IMR-90 (cell line): ENCODE data around the gene SRP54. TPM values are rescaled to one million over a fixed set of nuclear protein-coding genes. Genes with fewer than 3 reads are reported as not detected.

Experiments
- ATAC-seq: fragments of 200-7000 bp; cut with Tn5 transposase; 2 replicates; pipeline ENCODE4 v1.9.1; 2020; ENCODE audit warnings: low read depth, mild to moderate bottlenecking, moderate library complexity
- BruUV-seq: library from RNA; stranded (reverse); fragments of 400-500 nt; replicated peaks from 2 replicates; lab custom pipeline; 2021; lab: Mats Ljungman, UMichigan
- CTCF ChIA-PET: fragments of 300-600 bp; formaldehyde crosslinking; extraction: SDS; loops from one replicate; lab custom pipeline; 2021; ENCODE audit warnings: antibody characterized with exemption; lab: Yijun Ruan, JAX
- POLR2A ChIA-PET: fragments of 300-600 bp; sonication (Branson Sonifier 250); formaldehyde crosslinking; loops from one replicate; lab custom pipeline; 2022; ENCODE audit warnings: antibody characterized with exemption; ENCODE audit not compliant: unreplicated experiment; lab: Charles Lee
- DNase-seq: peaks from one replicate; pipeline ENCODE4 v3.0.0; 2013
- H2AFZ ChIP-seq: replicated peaks from 2 replicates; pipeline ENCODE3; 2013; ENCODE audit warnings: low read length, mild to moderate bottlenecking; ENCODE audit not compliant: poor library complexity
- H2AK5ac ChIP-seq: 2 replicates; pipeline ENCODE4 v1.6.1; 2013; ENCODE audit warnings: low read depth, low read length, inconsistent platforms
- H2AK9ac ChIP-seq: replicated peaks from 2 replicates; pipeline ENCODE3; 2013; ENCODE audit warnings: mild to moderate bottlenecking, low read depth, low read length, moderate library complexity; ENCODE audit not compliant: poor library complexity
- H2BK120ac ChIP-seq: 2 replicates; pipeline ENCODE4 v1.6.1; 2013; ENCODE audit warnings: low read depth, low read length, inconsistent platforms
- H2BK15ac ChIP-seq: 3 replicates; pipeline ENCODE4 v1.6.1; 2013; ENCODE audit warnings: low read depth, low read length, inconsistent platforms
- H2BK20ac ChIP-seq: 2 replicates; pipeline ENCODE4 v1.6.1; 2013; ENCODE audit warnings: low read depth, mild to moderate bottlenecking, inconsistent platforms, low read length, moderate library complexity
- H2BK5ac ChIP-seq: 2 replicates; pipeline ENCODE4 v1.6.1; 2013; ENCODE audit warnings: mild to moderate bottlenecking, low read depth, low read length, inconsistent platforms; ENCODE audit not compliant: poor library complexity, severe bottlenecking
- H3K14ac ChIP-seq: replicated peaks from 2 replicates; pipeline ENCODE4 v1.6.1; 2013; ENCODE audit warnings: low read depth, low read length, inconsistent platforms
- H3K18ac ChIP-seq: 2 replicates; pipeline ENCODE4 v1.6.1; 2013; ENCODE audit warnings: low read depth, low read length, control low read depth
- H3K23ac ChIP-seq: 2 replicates; pipeline ENCODE4 v1.6.1; 2013; ENCODE audit warnings: low read depth, low read length, inconsistent platforms
- H3K27ac ChIP-seq: 2 replicates; pipeline ENCODE4 v1.5.1; 2013; ENCODE audit warnings: mild to moderate bottlenecking, control low read depth, low read length; ENCODE audit not compliant: insufficient read depth
- H3K27me3 ChIP-seq: 2 replicates; pipeline ENCODE4 v1.6.1; 2013; ENCODE audit warnings: low read length; ENCODE audit not compliant: control insufficient read depth, insufficient read depth
- H3K36me3 ChIP-seq: 2 replicates; pipeline ENCODE4 v1.6.1; 2013; ENCODE audit warnings: low read length, mixed read lengths; ENCODE audit not compliant: control insufficient read depth, insufficient read depth
- H3K4ac ChIP-seq: 2 replicates; pipeline ENCODE4 v1.6.1; 2013; ENCODE audit warnings: low read depth, low read length, inconsistent platforms
- H3K4me1 ChIP-seq: 2 replicates; pipeline ENCODE4 v1.6.1; 2013; ENCODE audit warnings: low read length, mixed read lengths; ENCODE audit not compliant: control insufficient read depth, insufficient read depth
- H3K4me2 ChIP-seq: 2 replicates; pipeline ENCODE4 v1.6.1; 2013; ENCODE audit warnings: low read depth, mild to moderate bottlenecking, control low read depth, low read length, moderate library complexity
- H3K4me3 ChIP-seq: 2 replicates; pipeline ENCODE4 v1.5.1; 2013; ENCODE audit warnings: low read depth, mild to moderate bottlenecking, control low read depth, low read length, moderate library complexity; ENCODE audit not compliant: insufficient read depth
- H3K56ac ChIP-seq: 2 replicates; pipeline ENCODE4 v1.6.1; 2013; ENCODE audit warnings: low read length, inconsistent platforms; ENCODE audit not compliant: insufficient read depth; ENCODE audit errors: extremely low read depth
- H3K79me1 ChIP-seq, 2 experiments: 2 replicates each; pipeline ENCODE4 v1.6.1; 2013; ENCODE audit warnings: low read length in 2 of 2, inconsistent platforms in 1 of 2, low read depth in 1 of 2
- H3K9ac ChIP-seq: 2 replicates; pipeline ENCODE4 v1.6.1; 2013; ENCODE audit warnings: low read depth, low read length, control low read depth
- H3K9me1 ChIP-seq: 2 replicates; pipeline ENCODE4 v1.6.1; 2013; ENCODE audit warnings: low read length, inconsistent platforms; ENCODE audit not compliant: insufficient read depth
- H3K9me3 ChIP-seq: 2 replicates; pipeline ENCODE4 v1.6.1; 2013; ENCODE audit warnings: low read length; ENCODE audit not compliant: control insufficient read depth, insufficient read depth
- H4K20me1 ChIP-seq: 2 replicates; pipeline ENCODE4 v1.6.1; 2013; ENCODE audit warnings: low read length, inconsistent platforms; ENCODE audit not compliant: insufficient read depth
- H4K5ac ChIP-seq: 2 replicates; pipeline ENCODE4 v1.6.1; 2013; ENCODE audit warnings: mild to moderate bottlenecking, low read depth, low read length, control low read depth
- H4K8ac ChIP-seq, 2 experiments: 2 replicates each; pipeline ENCODE4 v1.6.1; 2013; ENCODE audit warnings: low read depth in 2 of 2, low read length in 2 of 2, control low read depth in 1 of 2, inconsistent platforms in 1 of 2
- H4K91ac ChIP-seq: 2 replicates; pipeline ENCODE4 v1.6.1; 2013; ENCODE audit warnings: low read depth, low read length, inconsistent platforms; ENCODE audit not compliant: insufficient read depth
- CHD1 ChIP-seq: IDR thresholded peaks from 2 replicates; pipeline ENCODE4 v1.6.1; 2012; ENCODE audit warnings: low read depth, low read length, improper control_type of control experiment
- RAD21 ChIP-seq: IDR thresholded peaks from 2 replicates; pipeline ENCODE4 v1.6.1; 2012; ENCODE audit warnings: low read length, improper control_type of control experiment
- RCOR1 ChIP-seq: IDR thresholded peaks from 2 replicates; pipeline ENCODE4 v1.6.1; 2012; ENCODE audit warnings: mild to moderate bottlenecking, low read length, improper control_type of control experiment; ENCODE audit not compliant: insufficient replicate concordance
- WGBS, 2 experiments: methylation state at CpG; one replicate each; pipeline versions ENCODE4 v1.1.5 to v1.1.7; 2013; ENCODE audit warnings: missing lambda C conversion rate in 2 of 2; ENCODE audit not compliant: insufficient read length in 1 of 2; ENCODE audit errors: extremely low coverage in 2 of 2; 5-methylcytosine and 5-hydroxymethylcytosine counted together
- dilution Hi-C: fragments of 300-500 bp; cut with HindIII; formaldehyde crosslinking; loops from one replicate; pipeline ENCODE4 v1.14.3; 2018; ENCODE audit warnings: low sequenced_read_pairs; ENCODE audit not compliant: unreplicated experiment
- in situ Hi-C: fragments of 300-500 bp; cut with MboI; formaldehyde crosslinking; loops from 3 replicates; pipeline ENCODE4 v1.14.3; 2019; ENCODE audit warnings: low sequenced_read_pairs, inconsistent platforms, mixed read lengths
- intact Hi-C: fragments of 100-400 bp; cut with micrococcal nuclease; formaldehyde crosslinking; loops from 2 replicates; pipeline ENCODE4 v1.10.0; 2022
- polyA plus RNA-seq, 3 experiments: library from polyadenylated mRNA; depleted of rRNA; stranded (reverse); fragments of >200 nt; gene quantifications; 2 replicates each; pipeline ENCODE4 v1.2.3, GENCODE V29; 2012; ENCODE audit warnings: low replicate concordance in 1 of 3
- total RNA-seq: library from RNA; depleted of rRNA; stranded (reverse); fragments of >200 nt; gene quantifications from 2 replicates; pipeline ENCODE4 v1.2.3, GENCODE V29; 2012

SRP54 gene
- total and polyA plus RNA-seq, 2 of the 4 experiments (the other 2 are of a cell fraction): 56.2 to 63.3 TPM

DNA sequence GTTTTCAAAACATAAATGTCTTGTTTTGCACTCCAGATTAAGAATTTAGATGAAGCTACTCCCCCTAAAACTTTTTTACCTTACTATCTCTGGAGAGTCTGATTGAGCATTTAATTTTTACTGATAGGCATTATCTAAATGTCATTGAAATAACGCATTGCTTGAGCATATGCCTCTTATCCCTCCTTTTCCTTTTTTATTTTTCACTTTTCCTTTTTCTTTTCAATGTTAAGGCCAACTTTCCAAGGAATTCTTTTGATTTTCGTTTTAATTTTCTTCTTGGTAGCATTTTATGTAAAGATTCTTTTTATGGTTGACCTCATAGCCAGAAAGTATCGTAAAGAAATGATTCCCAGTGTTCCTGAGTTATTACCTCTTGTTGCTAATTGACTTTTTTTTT lies 2.9 kb downstream of the SRP54 start:
- Histone ChIP-seq H4K91ac (no peak overlapping the region), H3K18ac (no peak overlapping the region), H2AFZ (no peak overlapping the region), H4K5ac (no peak overlapping the region), H3K27me3 (no peaks in the 10 kb centered on the region), H3K79me1 (peaks cover 2 to 35% of the 10 kb centered on the region in 2 experiments; a peak in 2 of 4 replicates), H3K4ac (no peak overlapping the region), H2BK15ac (no peak overlapping the region), H3K23ac (no peak overlapping the region), H3K56ac (no peak overlapping the region), H3K4me3 (no peak overlapping the region), H3K4me1 (peaks cover 3% of the 10 kb centered on the region), H4K20me1 (peaks cover 37% of the 10 kb centered on the region), H3K27ac (no peak overlapping the region), H3K36me3 (no peaks in the 10 kb centered on the region), H2BK120ac (no peak overlapping the region), H2BK20ac (no peak overlapping the region), H3K9me3 (no peaks in the 10 kb centered on the region), H3K14ac (no peak overlapping the region), H4K8ac (no peak overlapping the region), H3K9ac (no peak overlapping the region), H2AK5ac (no peak overlapping the region), H3K9me1 (peaks cover 7% of the 10 kb centered on the region), H2AK9ac (no peak overlapping the region), H3K4me2 (no peak overlapping the region), H2BK5ac (no peak overlapping the region)
- no CpG with 5 or more reads among the region's 3 CpGs for WGBS, 2 experiments
- ATAC-seq: no peak
- ChIA-PET CTCF (interaction anchor here (0.5 kb wide), 1 partner anchor 253 kb away, joined by 4 read pairs; no protein-coding TSS in a partner anchor), POLR2A (no interaction called here)
- dilution Hi-C loops: no loop called here
- no peak for DNase-seq
- no TSS peak for BruUV-seq
- in situ Hi-C loops: no loop called here
- TF ChIP-seq CHD1: no peak
- TF ChIP-seq RCOR1: no peak
- no peak for TF ChIP-seq RAD21
- intact Hi-C loops: no loop called here
